NCI-H1092 treated with DMSO at 0.1 percent for 48 hours (cell line): ENCODE results near the gene IFNA6.
"Not testable (repeated sequence)": the region's sequence is repeated elsewhere in the genome, so short reads cannot be mapped to it uniquely, and the experiment has no call there.

Source experiments
- DNase-seq: peaks from one replicate; lab custom pipeline; 2025; lab: John Stamatoyannopoulos, UW

Gene IFNA6

GRCh38 chr9:21350787-21351186 lies at the start of gene IFNA6:
Gene IFNA6 (minus strand): TSS chr9:21350887. CDS start chr9:21350887, 0 bp downstream.
- DNase-seq = no peak

- no peak for DNase-seq
Measured at GRCh38 chr9:21399956-21400355, 49.3 kb upstream of the IFNA6 start.

- DNase-seq = no peak
Measured at GRCh38 chr9:21398955-21399489, 48.3 kb upstream of the IFNA6 start.

- DNase-seq = peak; percentile 47
Measured at GRCh38 chr9:21395778-21396717, 45.4 kb upstream of the IFNA6 start.

GRCh38 chr9:21392270-21392669 lies 41.6 kb upstream of the IFNA6 start:
- peak; percentile 19 for DNase-seq

- no peak for DNase-seq
Measured at GRCh38 chr9:21385131-21385670, 34.5 kb upstream of the IFNA6 start, which contains the start of gene IFNA2. Gene IFNA2 (minus strand): TSS chr9:21385398. CDS start chr9:21385329, 69 bp downstream.

- no peak for DNase-seq
Measured at GRCh38 chr9:21383627-21384026, 32.9 kb upstream of the IFNA6 start.

GRCh38 chr9:21381448-21382339 lies 31.0 kb upstream of the IFNA6 start:
- no peak for DNase-seq

GRCh38 chr9:21371467-21371866 lies 20.8 kb upstream of the IFNA6 start:
- not testable (repeated sequence) for DNase-seq

- DNase-seq = no peak
Measured at GRCh38 chr9:21367957-21368356, 17.3 kb upstream of the IFNA6 start, which contains the start of gene IFNA13. Gene IFNA13 (minus strand): TSS chr9:21368057. CDS start chr9:21368010, 47 bp downstream.

- not testable (repeated sequence) for DNase-seq
Measured at GRCh38 chr9:21367169-21367568, 16.5 kb upstream of the IFNA6 start.

GRCh38 chr9:21362287-21362686 lies 11.6 kb upstream of the IFNA6 start:
- DNase-seq = no peak

- no peak for DNase-seq
Measured at GRCh38 chr9:21357479-21358460, 7.1 kb upstream of the IFNA6 start.

GRCh38 chr9:21348430-21348970 lies 2.2 kb downstream of the IFNA6 start:
- no peak for DNase-seq

- no peak for DNase-seq
Measured at GRCh38 chr9:21340735-21341134, 10.0 kb downstream of the IFNA6 start.

- no peak for DNase-seq
Measured at GRCh38 chr9:21336457-21336856, 14.2 kb downstream of the IFNA6 start.

GRCh38 chr9:21334701-21335632 lies 15.7 kb downstream of the IFNA6 start, which contains the start of gene KLHL9:
Gene KLHL9 (minus strand): TSS chr9:21335404. CDS start chr9:21334859, 545 bp downstream.
- DNase-seq = peak; percentile 95

- no peak for DNase-seq
Measured at GRCh38 chr9:21333226-21333625, 17.5 kb downstream of the IFNA6 start.
